NCI-H2081 treated with DMSO at 0.1 percent for 48 hours (cell line): ENCODE measurements around the gene POU3F2.

Source experiments
- DNase-seq: peaks from one replicate; lab custom pipeline; 2025; lab: John Stamatoyannopoulos, UW

POU3F2 gene

GRCh38 chr6:98844244-98845210 is 10.2 kb downstream of the POU3F2 start:
- no peak for DNase-seq

- DNase-seq: no peak
Observed at GRCh38 chr6:98845211-98846020, 11.0 kb downstream of the POU3F2 start.

- no peak for DNase-seq
Observed at GRCh38 chr6:98846021-98846380, 11.6 kb downstream of the POU3F2 start.

DNA sequence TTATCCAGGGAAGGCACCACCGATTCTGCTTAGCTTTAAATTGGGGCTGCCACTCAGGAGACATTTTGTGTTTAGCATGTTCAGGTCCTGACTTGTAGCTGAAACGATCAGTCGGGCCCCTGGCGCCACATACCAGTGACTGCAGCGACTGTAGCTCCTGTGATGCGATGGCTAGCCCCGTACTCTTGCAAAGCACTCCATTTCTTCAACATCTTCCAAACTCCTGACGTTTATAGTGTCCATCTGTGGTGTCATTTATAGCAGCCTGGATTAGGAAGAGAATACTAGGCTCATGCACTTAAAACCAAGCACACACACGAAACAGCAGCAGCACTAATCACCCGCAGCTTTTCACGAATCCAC is 13.0 kb downstream of the POU3F2 start:
- DNase-seq: no peak

- no peak for DNase-seq
Observed at GRCh38 chr6:98847779-98848538, 13.6 kb downstream of the POU3F2 start.

DNA sequence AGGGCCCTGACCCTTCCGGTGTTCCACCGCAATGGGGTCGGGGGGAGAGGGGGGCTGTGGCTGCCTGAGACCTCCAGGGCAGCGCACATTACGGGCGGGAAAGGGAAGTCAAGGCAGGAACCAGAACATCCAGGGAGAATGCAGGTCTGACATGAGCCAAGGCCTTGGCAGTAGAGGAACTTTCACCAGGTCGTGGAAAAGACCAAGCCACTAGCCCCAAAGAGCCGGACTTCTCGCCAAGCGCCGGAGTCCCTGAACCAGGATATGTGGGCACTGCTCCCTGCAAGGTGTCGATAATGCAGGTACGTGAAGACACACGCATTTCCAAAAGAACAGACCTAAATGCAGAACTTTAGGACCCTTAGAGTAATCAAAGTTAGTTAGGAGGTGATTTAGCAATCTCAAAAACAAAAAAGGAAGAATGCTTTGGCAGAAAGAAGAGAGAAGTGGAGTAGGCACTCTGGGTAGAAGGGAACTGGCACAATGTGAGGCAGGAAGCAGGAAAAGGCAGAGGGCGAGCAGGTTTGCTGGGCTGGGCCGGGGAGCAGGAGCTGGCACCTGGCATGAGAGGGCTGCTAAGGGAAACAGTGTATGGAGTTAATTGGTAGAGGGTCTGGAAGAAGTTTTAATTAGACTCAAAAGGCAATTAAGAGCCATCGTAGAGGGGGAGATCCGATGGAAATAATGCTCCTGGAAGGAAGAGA is 14.3 kb downstream of the POU3F2 start:
- DNase-seq: no peak

GRCh38 chr6:98864497-98864896 is 30.1 kb downstream of the POU3F2 start:
- DNase-seq: no peak

- no peak for DNase-seq
Observed at GRCh38 chr6:98871057-98871456, 36.7 kb downstream of the POU3F2 start.

GRCh38 chr6:98871821-98872220 is 37.4 kb downstream of the POU3F2 start:
- no peak for DNase-seq

DNA sequence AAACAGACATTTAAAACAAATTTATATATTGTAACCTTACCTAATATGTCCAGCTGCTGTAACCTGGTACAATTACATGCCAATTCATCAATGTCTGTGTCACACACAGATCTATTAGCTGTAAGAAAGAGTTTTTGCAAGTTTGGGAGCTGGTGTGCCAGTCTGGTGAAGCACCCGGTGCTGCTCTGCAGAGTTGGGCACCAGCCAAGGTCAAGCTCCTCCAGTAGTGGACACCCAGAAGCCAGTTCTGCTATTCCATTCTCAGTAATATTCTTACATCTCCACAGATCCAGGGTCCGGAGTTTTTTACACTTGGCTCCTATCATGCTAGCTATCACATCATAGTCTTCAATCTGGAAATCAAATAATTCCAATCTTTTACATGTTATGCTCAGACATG is 41.0 kb downstream of the POU3F2 start:
- no peak for DNase-seq

- no peak for DNase-seq
Observed at GRCh38 chr6:98877250-98877649, 42.9 kb downstream of the POU3F2 start.

GRCh38 chr6:98880486-98880885 is 46.1 kb downstream of the POU3F2 start:
- no peak for DNase-seq

DNA sequence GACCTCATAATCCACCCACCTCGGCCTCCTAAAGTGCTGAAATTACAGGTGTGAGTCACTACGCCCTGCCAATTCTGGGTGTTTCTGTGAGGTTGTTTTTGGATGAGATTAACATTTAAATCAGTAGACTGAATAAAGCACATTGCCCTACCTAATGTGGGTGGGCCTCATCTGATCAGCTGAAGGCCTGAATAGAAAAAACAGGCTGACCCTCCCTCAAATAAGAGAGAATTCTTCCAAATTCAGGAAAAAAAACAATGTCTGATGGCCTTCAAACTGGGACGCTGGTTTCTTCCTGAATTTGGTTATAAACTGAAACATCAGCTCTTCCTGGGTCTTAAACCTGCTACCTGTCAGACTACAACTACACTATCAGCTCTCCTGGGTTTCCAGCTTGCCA is 51.0 kb downstream of the POU3F2 start:
- DNase-seq: no peak

DNA sequence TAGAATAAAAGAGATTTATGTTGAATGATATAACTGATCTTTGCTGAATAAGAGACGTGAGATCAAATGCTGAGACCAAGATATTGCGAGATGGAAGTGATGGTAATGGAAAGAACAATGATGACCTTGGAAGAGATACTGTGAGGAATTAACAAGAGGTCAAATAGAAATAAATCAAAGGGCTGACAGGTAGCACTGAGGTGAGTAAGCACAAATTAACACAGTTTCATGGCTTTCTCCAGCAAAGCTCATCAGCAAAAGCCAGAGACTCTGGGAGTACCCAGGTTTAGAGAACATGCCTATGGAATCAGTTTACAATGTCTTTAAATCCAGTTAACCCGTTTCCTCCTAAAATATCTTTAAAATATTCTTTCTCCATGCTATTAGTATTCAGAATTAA is 53.3 kb downstream of the POU3F2 start:
- no peak for DNase-seq
